HG02852 (cell line): Measurements from ENCODE around the gene ILK.

Experiments used
- ATAC-seq: cut with Tn5 transposase; IDR thresholded peaks from one replicate; pipeline ENCODE4 v1.9.1; 2021; ENCODE audit warnings: mild to moderate bottlenecking, moderate library complexity; ENCODE audit not compliant: unreplicated experiment

Gene ILK

GRCh38 chr11:6619004-6619745, 15.6 kb downstream of the ILK start, which contains the start of gene TPP1:
TSS of gene TPP1 (minus strand) at chr11:6619422. CDS start at chr11:6619400, 22 bp downstream.
- ATAC-seq: peak; percentile 98

- no peak for ATAC-seq
Measured at GRCh38 chr11:6620636-6621035, 17.1 kb downstream of the ILK start.

- ATAC-seq: no peak
Measured at GRCh38 chr11:6621711-6622211, 18.2 kb downstream of the ILK start.

- no peak for ATAC-seq
Measured at GRCh38 chr11:6622261-6623171, 18.9 kb downstream of the ILK start.

- no peak for ATAC-seq
Measured at GRCh38 chr11:6623391-6624363, 20.1 kb downstream of the ILK start.

GRCh38 chr11:6625156-6625831, 21.7 kb downstream of the ILK start:
- no peak for ATAC-seq

- no peak for ATAC-seq
Measured at GRCh38 chr11:6625832-6626420, 22.4 kb downstream of the ILK start.

GRCh38 chr11:6626971-6627761, 23.6 kb downstream of the ILK start:
- ATAC-seq: no peak

GRCh38 chr11:6627762-6628241, 24.2 kb downstream of the ILK start:
- ATAC-seq: peak; percentile 85

GRCh38 chr11:6628526-6628925, 25.0 kb downstream of the ILK start:
- no peak for ATAC-seq

GRCh38 chr11:6629573-6629891, 26.0 kb downstream of the ILK start:
- ATAC-seq: no peak

GRCh38 chr11:6629892-6630631, 26.5 kb downstream of the ILK start:
- no peak for ATAC-seq

GRCh38 chr11:6630632-6631291, 27.2 kb downstream of the ILK start:
- ATAC-seq: no peak

- ATAC-seq: no peak
Measured at GRCh38 chr11:6631361-6631890, 27.9 kb downstream of the ILK start.

- ATAC-seq: no peak
Measured at GRCh38 chr11:6632116-6633073, 28.8 kb downstream of the ILK start.
